Measurements from ENCODE around the gene DNAJC5G. TPM values are rescaled to one million over a fixed set of nuclear protein-coding genes. Genes with fewer than 3 reads are reported as not detected.
"Not testable (repeated sequence)": the region's sequence is repeated elsewhere in the genome, so short reads cannot be mapped to it uniquely, and the experiment has no call there.

Gene DNAJC5G
- total RNA-seq, 6 experiments from 2014 or later: not detected

DNA sequence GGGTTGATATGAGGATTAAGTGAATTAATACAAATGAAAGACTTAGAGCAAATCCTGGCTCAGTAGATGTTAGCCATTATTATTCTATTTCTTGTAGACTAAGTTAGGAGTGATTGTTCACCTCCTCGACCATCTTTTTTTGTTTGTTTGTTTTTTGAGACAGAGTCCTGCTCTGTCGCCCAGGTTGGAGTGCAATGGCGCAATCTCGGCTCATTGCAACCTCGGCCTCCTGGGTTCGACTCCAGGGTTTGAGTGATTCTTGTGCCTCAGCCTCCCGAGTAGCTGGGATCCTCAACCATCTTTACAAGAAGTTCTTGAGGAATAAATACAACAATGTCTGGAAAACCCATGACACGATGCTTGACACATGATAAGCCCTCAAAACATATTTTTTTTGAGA is 19.7 kb downstream of the DNAJC5G start:
- Mint-ChIP-seq H3K4me1 (ENCODE audit: low read depth) (peaks cover 18% of the 10 kb centered on the region), H3K4me3 (no peak overlapping the region), H3K36me3 (ENCODE audit: low read depth) (no peaks in the 10 kb centered on the region), H3K27ac (no peak overlapping the region), H3K9me3 (no peaks in the 10 kb centered on the region), H3K27me3 (ENCODE audit: insufficient read depth) (peaks cover 28% of the 10 kb centered on the region)
- DNase-seq: no peak
- TF ChIP-seq, protein P1, sequence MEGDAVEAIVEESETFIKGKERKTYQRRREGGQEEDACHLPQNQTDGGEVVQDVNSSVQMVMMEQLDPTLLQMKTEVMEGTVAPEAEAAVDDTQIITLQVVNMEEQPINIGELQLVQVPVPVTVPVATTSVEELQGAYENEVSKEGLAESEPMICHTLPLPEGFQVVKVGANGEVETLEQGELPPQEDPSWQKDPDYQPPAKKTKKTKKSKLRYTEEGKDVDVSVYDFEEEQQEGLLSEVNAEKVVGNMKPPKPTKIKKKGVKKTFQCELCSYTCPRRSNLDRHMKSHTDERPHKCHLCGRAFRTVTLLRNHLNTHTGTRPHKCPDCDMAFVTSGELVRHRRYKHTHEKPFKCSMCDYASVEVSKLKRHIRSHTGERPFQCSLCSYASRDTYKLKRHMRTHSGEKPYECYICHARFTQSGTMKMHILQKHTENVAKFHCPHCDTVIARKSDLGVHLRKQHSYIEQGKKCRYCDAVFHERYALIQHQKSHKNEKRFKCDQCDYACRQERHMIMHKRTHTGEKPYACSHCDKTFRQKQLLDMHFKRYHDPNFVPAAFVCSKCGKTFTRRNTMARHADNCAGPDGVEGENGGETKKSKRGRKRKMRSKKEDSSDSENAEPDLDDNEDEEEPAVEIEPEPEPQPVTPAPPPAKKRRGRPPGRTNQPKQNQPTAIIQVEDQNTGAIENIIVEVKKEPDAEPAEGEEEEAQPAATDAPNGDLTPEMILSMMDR (IDR thresholded peaks at IDR 0.05): no peak

DNA sequence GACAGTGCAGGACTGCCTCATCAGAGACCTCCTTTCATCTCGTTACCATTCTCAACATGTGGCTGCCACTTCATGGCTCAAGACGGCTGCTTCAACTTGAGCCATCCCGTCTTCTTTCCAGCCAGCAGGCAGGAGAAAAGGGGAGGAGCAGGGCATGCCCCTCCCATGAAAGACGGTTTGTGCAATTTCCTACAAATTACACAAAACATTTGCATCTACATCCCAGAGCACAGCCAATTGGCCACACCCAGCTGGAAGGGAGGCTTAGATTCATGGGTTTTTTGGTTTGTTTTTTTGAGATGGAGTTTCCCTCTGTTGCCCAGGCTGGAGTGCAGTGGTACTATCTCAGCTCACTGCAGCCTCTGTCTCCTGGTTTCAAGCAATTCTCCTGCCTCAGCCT is 21.2 kb downstream of the DNAJC5G start:
- Mint-ChIP-seq H3K4me3 (no peak overlapping the region), H3K27me3 (ENCODE audit: insufficient read depth) (peaks cover 27% of the 10 kb centered on the region), H3K9me3 (no peaks in the 10 kb centered on the region), H3K4me1 (ENCODE audit: low read depth) (peaks cover 18% of the 10 kb centered on the region), H3K27ac (no peak overlapping the region), H3K36me3 (ENCODE audit: low read depth) (no peaks in the 10 kb centered on the region)
- no peak for DNase-seq
- TF ChIP-seq, protein P1 (IDR thresholded peaks at IDR 0.05): no peak

- Mint-ChIP-seq H3K4me3 (no peak overlapping the region), H3K9me3 (no peaks in the 10 kb centered on the region), H3K27ac (no peak overlapping the region), H3K4me1 (ENCODE audit: low read depth) (peaks cover 18% of the 10 kb centered on the region), H3K27me3 (ENCODE audit: insufficient read depth) (peaks cover 21% of the 10 kb centered on the region), H3K36me3 (ENCODE audit: low read depth) (no peaks in the 10 kb centered on the region)
- no peak for DNase-seq
- TF ChIP-seq, protein P1 (IDR thresholded peaks at IDR 0.05): no peak
Observed at GRCh38 chr2:27297195-27297594, 22.0 kb downstream of the DNAJC5G start.

DNA sequence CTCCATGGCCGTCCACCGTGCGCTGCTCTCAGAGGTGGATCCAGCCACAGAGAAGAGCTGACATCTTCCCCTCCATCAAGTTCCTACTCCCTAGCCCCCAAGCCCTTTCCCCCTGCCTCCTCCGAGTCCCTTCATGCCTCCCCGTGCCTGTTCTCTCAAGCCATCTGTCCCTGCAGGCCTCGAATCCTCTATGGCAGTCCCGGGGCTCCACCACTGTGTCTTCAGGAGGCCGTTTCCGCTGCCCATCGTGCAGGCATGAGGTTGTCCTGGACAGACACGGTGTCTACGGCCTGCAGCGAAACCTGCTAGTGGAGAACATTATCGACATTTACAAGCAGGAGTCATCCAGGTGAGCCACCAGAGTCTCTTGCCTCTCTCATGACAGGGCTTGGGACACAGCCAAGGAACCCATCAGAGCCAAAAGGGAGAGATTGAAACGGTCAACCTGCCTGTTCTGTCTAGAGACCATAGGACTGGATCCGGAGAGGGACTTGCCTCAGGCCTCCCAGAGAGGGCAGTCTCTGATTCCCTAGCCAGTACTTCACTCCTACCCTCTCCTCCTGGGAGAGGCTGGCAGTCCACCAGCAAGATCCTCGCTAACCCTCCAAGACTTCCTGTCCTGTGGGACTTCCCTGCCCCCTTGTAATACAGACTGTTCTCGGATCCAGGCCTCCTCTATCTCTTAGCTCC is 23.3 kb downstream of the DNAJC5G start:
- Mint-ChIP-seq H3K4me1 (ENCODE audit: low read depth) (peaks cover 7% of the 10 kb centered on the region), H3K27me3 (ENCODE audit: insufficient read depth) (peaks cover 21% of the 10 kb centered on the region), H3K9me3 (no peaks in the 10 kb centered on the region), H3K4me3 (no peak overlapping the region), H3K27ac (no peak overlapping the region), H3K36me3 (ENCODE audit: low read depth) (no peaks in the 10 kb centered on the region)
- no peak for DNase-seq
- TF ChIP-seq, protein P1 (IDR thresholded peaks at IDR 0.05): no peak

- not testable (repeated sequence) for H3K4me1 Mint-ChIP-seq (ENCODE audit: low read depth); DNase-seq; H3K27ac Mint-ChIP-seq; H3K36me3 Mint-ChIP-seq (ENCODE audit: low read depth); H3K9me3 Mint-ChIP-seq; H3K4me3 Mint-ChIP-seq
- peaks cover 24% of the 10 kb centered on the region for H3K27me3 Mint-ChIP-seq (ENCODE audit: insufficient read depth)
Observed at GRCh38 chr2:27300606-27301005, 25.4 kb downstream of the DNAJC5G start.

GRCh38 chr2:27303093-27304025 is 28.1 kb downstream of the DNAJC5G start:
- no peaks in the 10 kb centered on the region for H3K9me3 Mint-ChIP-seq
- H3K27me3 Mint-ChIP-seq (ENCODE audit: insufficient read depth): peaks cover 25% of the 10 kb centered on the region
- peak overlapping the region; percentile 26; the same call in 1 of the 2 replicates for H3K4me3 Mint-ChIP-seq
- peak; percentile 52 for DNase-seq
- H3K4me1 Mint-ChIP-seq (ENCODE audit: low read depth): no peaks in the 10 kb centered on the region
- no peak overlapping the region for H3K27ac Mint-ChIP-seq
- TF ChIP-seq, protein P1 (IDR thresholded peaks at IDR 0.05): peak; percentile 94
- H3K36me3 Mint-ChIP-seq (ENCODE audit: low read depth): peaks cover under 1% of the 10 kb centered on the region; the same call in 1 of the 2 replicates
